Stimulated activated naive CD8-positive, alpha-beta T cell treated with anti-CD3 and anti-CD28 coated beads, Interleukin-15, Interleukin-2, amounts not matched to agents 100 ng/mL and 50 ng/mL, for 24 hours (primary cell): ENCODE measurements around the gene VSIG10L.

Experiments
- H3K27ac Mint-ChIP-seq: one replicate; pipeline ENCODE4 v1.8.0; 2021; ENCODE audit warnings: mild to moderate bottlenecking, mixed read lengths
- H3K27me3 Mint-ChIP-seq: one replicate; pipeline ENCODE4 v1.8.0; 2021; ENCODE audit warnings: mixed read lengths
- H3K36me3 Mint-ChIP-seq: one replicate; pipeline ENCODE4 v1.8.0; 2021; ENCODE audit warnings: low read depth, mixed read lengths
- H3K4me1 Mint-ChIP-seq: one replicate; pipeline ENCODE4 v1.8.0; 2021; ENCODE audit warnings: low read depth, mixed read lengths
- H3K4me3 Mint-ChIP-seq: one replicate; pipeline ENCODE4 v1.8.0; 2021; ENCODE audit warnings: mild to moderate bottlenecking, mixed read lengths
- H3K9me3 Mint-ChIP-seq: one replicate; pipeline ENCODE4 v1.8.0; 2021; ENCODE audit warnings: mixed read lengths

Gene VSIG10L

DNA sequence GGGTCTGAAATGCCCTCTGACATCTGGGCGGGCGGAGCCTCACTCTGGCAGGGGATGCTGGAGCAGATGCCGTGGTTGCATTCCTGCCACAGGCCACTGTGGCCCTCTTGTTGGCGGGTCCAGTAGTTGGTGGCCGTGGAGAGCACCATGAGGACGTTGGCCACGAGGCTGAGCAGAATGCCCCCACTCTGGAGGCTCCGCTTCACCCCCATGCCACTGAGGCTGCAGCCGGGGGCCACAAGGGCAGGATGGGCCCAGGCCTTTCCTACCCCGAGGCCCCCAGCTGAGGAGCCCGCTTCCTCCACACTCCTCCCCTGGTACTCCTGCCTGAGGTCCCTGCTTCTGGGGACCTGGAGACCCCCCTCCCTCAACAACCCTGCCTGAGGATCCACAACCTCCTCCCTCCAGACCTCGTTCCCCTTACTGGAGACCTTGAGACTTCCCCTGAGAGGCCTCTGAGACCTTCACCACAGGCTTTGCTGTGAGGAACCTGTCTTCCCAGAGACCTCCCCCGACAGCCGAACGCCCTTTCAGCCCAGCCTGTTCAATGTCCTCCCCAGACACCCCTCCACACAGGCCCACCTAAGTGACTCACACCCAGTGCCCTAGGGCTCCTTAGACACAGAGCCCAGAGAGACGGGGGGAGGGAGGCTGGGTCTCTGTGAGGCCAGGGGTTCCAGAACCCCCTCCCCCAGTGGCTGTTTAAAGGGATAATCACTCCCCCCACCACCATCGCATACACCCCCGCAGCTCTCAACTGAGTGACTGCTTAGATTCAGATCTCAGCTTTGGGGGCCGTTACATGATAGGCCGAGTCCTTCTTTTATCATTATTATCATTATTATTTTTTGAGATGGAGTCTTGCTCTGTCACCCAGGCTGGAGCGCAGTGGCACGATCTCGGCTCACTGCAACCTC is 26.7 kb upstream of the VSIG10L start, which contains the start of gene CLDND2:
Gene CLDND2, minus strand, starts transcription at position 638 of the 917 bp plus-strand sequence. Its CDS starts 426 bp downstream, at position 212.
- H3K9me3 Mint-ChIP-seq, result no peaks in the 10 kb centered on the region
- H3K27ac Mint-ChIP-seq, result peak within 1 kb of the TSS; percentile 94
- peaks cover 36% of the 10 kb centered on the region for H3K36me3 Mint-ChIP-seq
- no peaks in the 10 kb centered on the region for H3K27me3 Mint-ChIP-seq
- peaks cover 76% of the 10 kb centered on the region for H3K4me1 Mint-ChIP-seq
- peak within 1 kb of the TSS; percentile 94 for H3K4me3 Mint-ChIP-seq

DNA sequence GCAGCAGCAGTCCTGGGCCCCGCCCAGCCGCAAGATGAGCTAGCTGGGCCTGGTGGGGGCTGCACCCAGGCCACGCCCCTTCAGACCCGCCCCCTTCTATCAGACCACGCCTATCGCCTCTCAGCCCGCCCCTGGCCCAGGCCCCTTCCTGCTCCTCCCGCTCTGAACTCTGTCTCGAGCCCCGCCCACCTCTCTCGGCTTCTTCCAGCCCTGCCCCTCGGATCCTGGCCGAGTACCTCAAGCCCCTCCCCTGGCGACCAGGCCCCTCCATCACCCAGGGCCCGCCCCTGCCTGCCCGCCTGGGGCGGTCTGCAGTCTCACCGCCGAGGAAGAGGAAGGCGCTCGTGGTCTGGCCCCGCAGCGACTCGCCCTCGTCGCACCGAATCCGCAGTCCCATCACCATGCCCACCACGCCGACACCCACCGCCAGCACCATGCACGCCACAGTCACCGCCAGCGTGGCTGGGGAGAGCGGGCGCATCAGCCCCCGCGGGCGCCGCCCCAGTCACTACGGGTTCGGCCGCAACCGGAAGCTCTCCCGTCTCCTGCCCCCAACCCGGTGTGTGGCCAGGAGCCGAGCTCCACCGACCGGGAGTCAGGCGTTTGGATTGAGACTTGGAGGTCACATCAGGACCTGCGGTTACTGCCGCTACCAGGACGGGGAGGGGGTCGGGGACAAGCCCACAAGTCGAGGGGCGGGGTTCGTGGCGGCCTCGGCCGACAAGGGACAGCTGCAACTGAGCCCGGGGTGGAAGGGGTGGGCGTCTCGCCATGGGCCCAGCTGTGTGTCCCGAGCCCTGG is 25.8 kb upstream of the VSIG10L start:
- no peaks in the 10 kb centered on the region for H3K9me3 Mint-ChIP-seq
- peaks cover 76% of the 10 kb centered on the region for H3K4me1 Mint-ChIP-seq
- peaks cover 40% of the 10 kb centered on the region for H3K36me3 Mint-ChIP-seq
- H3K4me3 Mint-ChIP-seq, result peak overlapping the region; percentile 94
- peak overlapping the region; percentile 94 for H3K27ac Mint-ChIP-seq
- H3K27me3 Mint-ChIP-seq, result no peaks in the 10 kb centered on the region

DNA sequence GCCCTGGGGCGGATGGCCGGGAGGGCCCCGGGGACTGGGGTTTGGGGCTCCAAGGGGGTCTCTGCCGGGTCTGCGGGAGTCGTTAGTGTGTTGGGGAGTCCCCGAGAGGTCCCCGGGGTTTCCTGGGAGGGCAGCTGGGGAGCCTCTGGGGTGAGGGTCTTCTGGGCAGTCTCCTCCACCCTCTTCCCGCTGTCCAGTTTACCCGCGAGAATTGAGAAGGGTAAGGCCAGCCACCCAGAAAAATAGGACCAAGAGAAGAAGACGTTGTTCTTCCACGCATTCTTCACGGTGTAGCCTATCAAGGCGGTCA is 25.3 kb upstream of the VSIG10L start:
- H3K4me3 Mint-ChIP-seq, result peak overlapping the region; percentile 94
- no peaks in the 10 kb centered on the region for H3K9me3 Mint-ChIP-seq
- H3K27ac Mint-ChIP-seq, result peak overlapping the region; percentile 94
- no peaks in the 10 kb centered on the region for H3K27me3 Mint-ChIP-seq
- H3K36me3 Mint-ChIP-seq, result peaks cover 41% of the 10 kb centered on the region
- H3K4me1 Mint-ChIP-seq, result peaks cover 79% of the 10 kb centered on the region

DNA sequence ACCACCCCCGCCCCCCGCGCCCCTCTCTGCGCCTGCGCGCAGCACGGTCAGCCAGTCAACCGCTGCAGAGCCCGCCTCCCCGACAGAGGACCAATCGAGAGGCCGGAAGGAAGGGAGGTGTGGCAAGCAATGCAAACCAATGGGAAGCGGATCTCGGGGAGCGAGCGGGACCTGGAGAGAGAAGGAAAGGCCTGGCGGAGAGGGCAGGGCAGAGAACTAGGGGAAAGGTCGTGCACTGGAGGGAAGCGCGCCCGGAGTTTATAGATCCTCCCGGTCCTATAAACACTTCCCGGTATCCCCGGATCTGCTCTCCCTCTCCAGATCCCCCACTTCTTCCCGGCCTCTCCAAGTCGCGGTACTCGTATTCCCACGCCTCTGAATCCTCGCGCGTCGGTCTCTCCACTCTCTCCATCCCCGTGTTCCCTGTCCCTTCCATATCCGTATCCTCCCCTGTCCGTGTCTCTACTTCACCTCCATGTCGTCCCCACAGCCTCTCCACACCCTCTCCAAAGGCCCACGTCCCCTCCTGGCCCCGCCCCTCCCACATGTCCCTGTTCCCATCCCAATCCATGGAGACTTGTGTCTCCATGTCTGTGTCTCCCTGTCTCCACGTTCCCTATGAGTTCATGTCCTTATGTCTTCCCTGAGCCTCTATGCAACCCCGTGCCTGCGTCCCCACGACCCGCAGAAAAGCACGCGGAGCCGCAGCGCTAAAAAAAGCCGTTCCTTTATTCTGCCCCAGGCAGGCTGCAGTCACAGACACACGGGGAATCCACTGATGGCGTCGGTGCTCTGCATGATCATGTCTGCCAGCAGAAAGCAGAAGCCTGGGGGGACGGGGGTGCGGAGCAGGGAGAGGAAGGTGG is 24.7 kb upstream of the VSIG10L start:
- H3K27me3 Mint-ChIP-seq, result no peaks in the 10 kb centered on the region
- H3K4me1 Mint-ChIP-seq, result peaks cover 84% of the 10 kb centered on the region
- H3K9me3 Mint-ChIP-seq, result no peaks in the 10 kb centered on the region
- peaks cover 39% of the 10 kb centered on the region for H3K36me3 Mint-ChIP-seq
- peak overlapping the region; percentile 94 for H3K4me3 Mint-ChIP-seq
- peak overlapping the region; percentile 94 for H3K27ac Mint-ChIP-seq

DNA sequence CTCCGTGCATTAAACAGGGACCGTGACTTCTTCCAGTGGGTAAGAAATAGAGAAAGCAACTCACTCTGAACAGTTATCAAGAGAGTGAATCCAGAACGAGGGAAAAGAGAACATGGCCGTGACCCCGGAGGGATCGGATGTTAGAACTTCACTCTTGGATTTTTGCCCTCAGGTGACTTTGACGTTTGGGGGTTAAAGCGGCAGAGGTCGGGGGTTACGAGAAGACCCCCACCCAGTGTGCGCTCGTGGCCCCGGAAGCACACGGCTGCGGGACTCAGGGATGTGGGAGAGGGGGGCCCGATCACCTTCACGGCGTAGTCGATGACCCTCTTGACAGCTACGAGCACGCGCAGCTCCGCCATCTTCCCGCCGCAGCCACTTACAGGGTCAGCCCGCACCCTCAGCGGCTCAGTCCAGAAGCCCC is 24.0 kb upstream of the VSIG10L start, which contains the start of gene ETFB:
Gene ETFB, minus strand, starts transcription at position 424 of the 424 bp plus-strand sequence. Its CDS starts 62 bp downstream, at position 362.
- peaks cover 80% of the 10 kb centered on the region for H3K4me1 Mint-ChIP-seq
- peak within 1 kb of the TSS; percentile 94 for H3K27ac Mint-ChIP-seq
- peak within 1 kb of the TSS; percentile 94 for H3K4me3 Mint-ChIP-seq
- H3K36me3 Mint-ChIP-seq, result peaks cover 32% of the 10 kb centered on the region
- no peaks in the 10 kb centered on the region for H3K27me3 Mint-ChIP-seq
- no peaks in the 10 kb centered on the region for H3K9me3 Mint-ChIP-seq

DNA sequence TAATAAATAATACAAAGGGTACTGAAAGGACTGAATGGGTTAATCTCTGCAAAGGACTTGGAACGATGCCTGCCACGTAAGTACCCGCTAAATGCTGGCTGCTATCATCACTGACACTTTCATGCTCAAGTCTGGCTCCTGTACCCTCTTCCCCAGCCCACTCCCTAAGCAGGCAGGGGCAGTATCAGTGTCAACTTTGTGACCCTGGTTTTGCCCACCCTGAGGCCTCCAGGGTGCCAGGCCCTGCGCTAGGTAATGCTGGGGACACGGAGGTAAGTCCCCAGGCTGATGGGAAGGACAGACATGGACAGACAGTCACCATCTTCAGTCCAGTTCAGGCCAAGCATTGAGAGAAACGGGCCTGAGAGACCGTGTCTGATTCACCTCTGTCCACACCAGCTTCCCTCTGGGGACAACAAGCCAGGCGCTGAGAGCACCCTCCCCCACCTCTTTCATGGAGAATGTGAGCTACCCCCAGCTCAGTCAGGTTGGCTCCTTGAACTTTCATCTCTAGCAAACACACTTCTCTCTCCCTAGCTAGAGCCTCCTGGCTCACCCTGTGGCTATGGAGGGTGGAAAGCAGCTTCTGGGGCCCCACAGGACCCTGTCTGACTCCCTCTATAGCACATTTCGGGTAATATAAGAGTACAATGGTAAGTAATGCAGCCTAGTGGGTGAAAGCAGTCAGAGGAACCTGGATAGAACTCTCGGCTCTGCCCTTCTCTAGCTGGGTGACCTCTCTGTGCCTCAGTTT is 23.4 kb upstream of the VSIG10L start:
- H3K4me1 Mint-ChIP-seq, result peaks cover 79% of the 10 kb centered on the region
- peaks cover 31% of the 10 kb centered on the region for H3K36me3 Mint-ChIP-seq
- H3K27ac Mint-ChIP-seq, result peak overlapping the region; percentile 94
- H3K4me3 Mint-ChIP-seq, result peak overlapping the region; percentile 94
- H3K9me3 Mint-ChIP-seq, result no peaks in the 10 kb centered on the region
- H3K27me3 Mint-ChIP-seq, result no peaks in the 10 kb centered on the region

DNA sequence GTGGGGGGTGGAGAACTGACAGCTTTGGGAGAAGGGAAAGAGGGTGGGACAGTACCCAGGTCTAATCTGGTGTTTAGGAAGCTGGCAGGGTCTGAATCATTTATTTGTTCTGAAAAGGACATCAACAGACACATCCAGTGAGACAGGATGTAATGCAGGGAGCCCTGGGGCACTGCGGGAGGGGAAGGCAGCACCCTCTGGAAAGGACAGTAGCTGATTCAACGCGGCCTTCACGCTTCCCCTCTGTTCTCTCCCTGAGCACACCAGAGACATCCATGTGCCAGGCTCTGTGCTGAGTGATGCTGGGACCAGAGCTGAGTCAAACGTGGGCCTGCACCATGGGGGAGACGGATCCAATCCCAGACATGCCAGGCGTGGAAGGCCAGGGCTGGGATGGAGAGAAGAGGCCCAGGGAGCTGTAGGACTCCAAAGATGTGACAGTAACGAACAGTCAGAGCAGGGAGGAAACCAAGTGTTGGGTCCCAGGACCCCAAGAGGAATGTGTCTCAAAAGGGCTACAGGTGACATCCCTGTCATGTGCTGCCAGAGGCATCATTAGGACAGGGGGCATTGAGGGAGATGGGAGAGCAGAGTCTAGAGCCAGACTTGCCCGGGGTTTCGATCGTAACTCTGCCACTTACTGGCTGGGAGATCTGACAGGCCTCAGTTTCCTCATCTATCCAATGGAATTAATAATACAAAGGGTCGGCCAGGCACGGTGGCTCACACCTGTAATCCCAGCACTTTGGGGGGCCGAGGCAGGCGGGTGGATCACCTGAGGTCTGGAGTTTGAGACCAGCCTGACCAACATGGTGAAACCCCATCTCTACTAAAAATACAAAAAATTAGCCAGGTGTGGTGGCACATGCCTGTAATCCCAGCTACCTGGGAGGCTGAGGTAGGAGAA is 22.5 kb upstream of the VSIG10L start:
- peak overlapping the region; percentile 80 for H3K4me3 Mint-ChIP-seq
- peak overlapping the region; percentile 98 for H3K27ac Mint-ChIP-seq
- H3K9me3 Mint-ChIP-seq, result no peaks in the 10 kb centered on the region
- peaks cover 28% of the 10 kb centered on the region for H3K36me3 Mint-ChIP-seq
- H3K4me1 Mint-ChIP-seq, result peaks cover 75% of the 10 kb centered on the region
- no peaks in the 10 kb centered on the region for H3K27me3 Mint-ChIP-seq

DNA sequence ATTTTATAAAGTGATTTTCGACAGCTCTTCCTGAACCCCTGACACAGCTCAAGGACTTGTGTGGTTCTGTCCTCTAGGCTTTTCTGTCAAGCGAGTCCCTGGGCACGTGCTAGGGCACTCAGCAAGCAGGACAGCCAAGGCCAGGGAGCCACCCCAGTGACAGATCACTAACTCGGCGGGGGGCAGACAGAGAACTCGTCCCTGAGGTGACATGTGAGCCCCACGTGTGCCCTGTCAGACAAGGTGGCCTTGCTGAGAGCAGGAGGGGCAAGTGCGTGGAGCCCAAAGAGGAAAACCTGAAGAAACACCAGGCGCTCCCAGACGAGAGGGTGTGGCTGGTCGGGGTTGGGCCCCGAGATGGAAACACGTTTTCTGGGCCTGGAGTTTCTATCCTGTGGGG is 19.3 kb upstream of the VSIG10L start:
- Mint-ChIP-seq H3K4me3 (no peak overlapping the region), H3K4me1 (peaks cover 69% of the 10 kb centered on the region), H3K27me3 (no peaks in the 10 kb centered on the region), H3K27ac (no peak overlapping the region), H3K36me3 (peaks cover 20% of the 10 kb centered on the region), H3K9me3 (peaks cover under 1% of the 10 kb centered on the region)

DNA sequence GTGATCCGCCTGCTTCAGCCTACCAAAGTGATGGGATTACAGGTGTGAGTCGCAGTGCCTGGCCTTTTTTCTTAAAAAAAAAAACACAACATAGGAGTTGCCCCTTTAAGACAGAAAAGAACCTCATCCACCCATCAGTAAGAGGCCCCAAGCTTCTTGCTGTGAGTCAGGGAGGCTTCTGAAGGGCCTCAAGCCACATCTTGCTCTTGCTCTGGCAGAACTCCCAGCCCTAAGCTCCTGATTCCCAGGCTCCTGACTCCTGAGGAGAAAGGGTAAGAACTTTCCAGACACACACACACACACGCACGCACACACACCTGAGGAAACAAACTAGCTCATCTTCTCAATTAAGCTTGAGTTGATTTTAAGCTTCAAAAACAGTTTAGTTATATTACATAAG is 17.4 kb upstream of the VSIG10L start:
- Mint-ChIP-seq H3K36me3 (peaks cover 23% of the 10 kb centered on the region), H3K4me3 (no peak overlapping the region), H3K27me3 (no peaks in the 10 kb centered on the region), H3K27ac (peak overlapping the region; percentile 49), H3K4me1 (peaks cover 66% of the 10 kb centered on the region), H3K9me3 (peaks cover 3% of the 10 kb centered on the region)

DNA sequence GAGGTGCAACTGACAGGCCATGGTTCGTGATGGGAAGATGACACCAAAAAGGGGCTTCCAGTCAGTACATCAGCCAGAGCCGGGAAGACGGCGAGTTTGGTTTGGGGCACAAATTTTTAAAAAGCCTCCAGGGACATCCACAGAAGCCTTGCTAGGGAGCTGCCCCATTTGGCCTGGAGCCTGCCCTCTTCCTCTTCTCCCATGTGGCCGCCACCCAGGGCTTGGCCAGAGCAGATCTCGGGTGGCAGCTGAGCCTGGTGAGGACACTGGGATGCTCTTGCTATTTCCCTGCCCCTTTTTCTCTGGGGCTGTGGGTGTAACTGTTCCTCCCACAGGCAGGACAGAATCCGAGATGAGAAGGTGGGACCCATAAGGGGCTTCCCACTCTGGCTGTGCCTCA is 16.0 kb upstream of the VSIG10L start:
- Mint-ChIP-seq H3K4me1 (peaks cover 56% of the 10 kb centered on the region), H3K4me3 (no peak overlapping the region)

DNA sequence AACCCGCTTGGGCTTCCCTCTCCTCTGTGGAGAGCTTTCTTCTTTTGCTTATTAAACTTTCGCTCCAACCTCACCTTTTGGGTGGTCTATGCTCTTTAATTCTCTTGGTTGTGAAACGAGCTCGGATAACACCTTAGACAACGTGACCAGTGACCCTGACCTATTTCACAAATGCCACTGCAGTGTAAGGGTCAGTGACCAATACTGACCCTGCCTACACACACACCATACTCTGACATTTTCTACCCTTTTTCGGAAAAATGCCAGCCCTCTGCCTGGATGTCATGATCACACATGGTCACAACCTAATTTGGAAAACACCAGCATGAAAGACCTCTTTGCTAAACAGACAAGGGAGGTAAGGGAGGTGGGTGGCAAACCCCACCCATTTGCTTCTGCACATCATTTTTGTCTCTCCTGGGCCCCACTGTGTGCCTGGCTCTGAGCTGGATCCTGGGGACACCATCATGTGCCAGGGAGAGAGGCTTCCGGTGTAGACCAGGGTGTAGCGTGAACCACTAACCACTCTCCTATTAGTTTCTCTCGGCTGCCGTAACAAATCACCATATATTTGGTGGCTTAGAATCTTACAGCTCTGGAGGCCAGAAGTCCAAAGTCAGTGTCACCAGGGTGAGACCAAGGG is 14.3 kb upstream of the VSIG10L start:
- no peak overlapping the region for H3K27ac Mint-ChIP-seq
- no peak overlapping the region for H3K4me3 Mint-ChIP-seq
- H3K4me1 Mint-ChIP-seq, result peaks cover 43% of the 10 kb centered on the region
- peaks cover 30% of the 10 kb centered on the region for H3K36me3 Mint-ChIP-seq
- H3K27me3 Mint-ChIP-seq, result no peaks in the 10 kb centered on the region
- H3K9me3 Mint-ChIP-seq, result peaks cover 3% of the 10 kb centered on the region

More for the DNA sequence above, 16.0 kb upstream of the VSIG10L start:
- H3K27ac Mint-ChIP-seq, result no peak overlapping the region
- H3K36me3 Mint-ChIP-seq, result peaks cover 20% of the 10 kb centered on the region
- H3K27me3 Mint-ChIP-seq, result no peaks in the 10 kb centered on the region
- peaks cover 3% of the 10 kb centered on the region for H3K9me3 Mint-ChIP-seq

DNA sequence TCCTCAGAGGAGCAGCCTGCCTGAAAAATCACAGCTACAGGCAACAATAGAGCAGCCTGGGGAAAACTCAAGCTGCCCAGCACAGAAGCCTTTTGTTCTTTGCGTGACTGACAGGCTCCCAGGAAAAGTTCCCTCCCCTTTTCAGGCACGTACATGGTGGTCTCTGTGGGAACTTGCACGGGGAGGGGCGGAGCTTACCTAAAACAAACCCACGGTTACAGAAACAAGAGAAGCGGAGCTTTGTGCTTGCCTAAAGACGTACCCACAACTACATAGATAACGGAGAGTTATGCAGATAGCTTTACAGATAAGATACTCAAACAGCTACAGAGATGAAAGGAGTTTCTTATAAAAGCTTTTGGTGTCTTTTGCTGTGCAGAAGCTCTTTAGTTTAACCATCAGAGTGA is 12.8 kb upstream of the VSIG10L start:
- peaks cover 39% of the 10 kb centered on the region for H3K36me3 Mint-ChIP-seq
- H3K4me3 Mint-ChIP-seq, result peak overlapping the region; percentile 27
- peak overlapping the region; percentile 78 for H3K27ac Mint-ChIP-seq
- H3K27me3 Mint-ChIP-seq, result no peaks in the 10 kb centered on the region
- peaks cover 3% of the 10 kb centered on the region for H3K9me3 Mint-ChIP-seq
- peaks cover 36% of the 10 kb centered on the region for H3K4me1 Mint-ChIP-seq
